Body of pancreas (tissue), 4 donors: Measurements from ENCODE around the gene PCSK2.

ENCODE experiments used
- CTCF ChIP-seq, 7 experiments: fragments of 450-650 bp in 4 of 7; fragments of 200-600 bp in 3 of 7; sonication (generic) in 3 of 7; IDR thresholded peaks; one replicate each; pipeline ENCODE4 v1.5.1; 2016 to 2019; ENCODE audit warnings: antibody characterized with exemption in 7 of 7
- POLR2A ChIP-seq, 3 donors: fragments of 450-650 bp; IDR thresholded peaks; one replicate each; pipeline ENCODE4 v1.6.1; 2016; ENCODE audit warnings: antibody characterized with exemption in 3 of 3, mild to moderate bottlenecking in 2 of 3

DNA sequence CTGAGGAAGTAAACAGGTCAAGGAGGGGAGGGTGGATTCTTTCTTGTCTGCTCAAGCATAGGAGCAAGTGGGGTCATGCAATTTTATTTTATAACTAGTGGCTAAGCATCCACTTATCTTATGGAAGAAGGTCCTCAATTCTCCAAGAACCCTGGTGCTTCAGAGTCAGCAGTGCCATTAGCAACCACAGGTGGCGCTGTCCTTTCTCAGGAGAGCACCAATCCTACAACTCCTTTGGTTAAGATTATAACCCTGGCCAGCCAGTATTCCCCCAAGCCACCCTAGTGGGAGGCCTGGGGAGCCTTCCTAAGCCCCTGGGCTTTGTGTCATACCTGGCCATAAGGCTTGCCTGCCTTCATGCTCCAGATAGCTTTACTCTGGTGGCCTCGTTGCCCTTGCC, 60.7 kb downstream of the PCSK2 start:
- TF ChIP-seq CTCF (IDR thresholded peaks at IDR 0.05) = no peak
- TF ChIP-seq POLR2A (IDR thresholded peaks at IDR 0.05) = no peak
